ENCODE data around the gene KIAA1958.
"Not testable (repeated sequence)": the region's sequence is repeated elsewhere in the genome, so short reads cannot be mapped to it uniquely, and the experiment has no call there.

KIAA1958 gene

GRCh38 chr9:112489876-112490666 is 3.4 kb downstream of the KIAA1958 start:
- no peak for DNase-seq (ENCODE audit: low spot score)

- no peak for DNase-seq (ENCODE audit: low spot score)
Measured at GRCh38 chr9:112493393-112494137, 6.9 kb downstream of the KIAA1958 start.

GRCh38 chr9:112494153-112494552 is 7.5 kb downstream of the KIAA1958 start:
- no peak for DNase-seq (ENCODE audit: low spot score)

- DNase-seq (ENCODE audit: low spot score): no peak
Measured at GRCh38 chr9:112495614-112496013, 9.0 kb downstream of the KIAA1958 start.

- no peak for DNase-seq (ENCODE audit: low spot score)
Measured at GRCh38 chr9:112496074-112496722, 9.6 kb downstream of the KIAA1958 start.

GRCh38 chr9:112500842-112501241 is 14.2 kb downstream of the KIAA1958 start:
- no peak for DNase-seq (ENCODE audit: low spot score)

GRCh38 chr9:112501287-112501686 is 14.7 kb downstream of the KIAA1958 start:
- no peak for DNase-seq (ENCODE audit: low spot score)

GRCh38 chr9:112502175-112502946 is 15.7 kb downstream of the KIAA1958 start:
- no peak for DNase-seq (ENCODE audit: low spot score)

GRCh38 chr9:112503170-112503569 is 16.5 kb downstream of the KIAA1958 start:
- no peak for DNase-seq (ENCODE audit: low spot score)

GRCh38 chr9:112505086-112505485 is 18.5 kb downstream of the KIAA1958 start:
- DNase-seq (ENCODE audit: low spot score): no peak

- DNase-seq (ENCODE audit: low spot score): no peak
Measured at GRCh38 chr9:112505607-112506006, 19.0 kb downstream of the KIAA1958 start.

- DNase-seq (ENCODE audit: low spot score): no peak
Measured at GRCh38 chr9:112506571-112506970, 19.9 kb downstream of the KIAA1958 start.

- DNase-seq (ENCODE audit: low spot score): no peak
Measured at GRCh38 chr9:112507001-112507680, 20.5 kb downstream of the KIAA1958 start.

GRCh38 chr9:112508377-112508776 is 21.8 kb downstream of the KIAA1958 start:
- no peak for DNase-seq (ENCODE audit: low spot score)

- not testable (repeated sequence) for DNase-seq (ENCODE audit: low spot score)
Measured at GRCh38 chr9:112512377-112512776, 25.8 kb downstream of the KIAA1958 start.

- no peak for DNase-seq (ENCODE audit: low spot score)
Measured at GRCh38 chr9:112516769-112517168, 30.1 kb downstream of the KIAA1958 start.

GRCh38 chr9:112520069-112520468 is 33.4 kb downstream of the KIAA1958 start:
- no peak for DNase-seq (ENCODE audit: low spot score)

- DNase-seq (ENCODE audit: low spot score): no peak
Measured at GRCh38 chr9:112520656-112521055, 34.0 kb downstream of the KIAA1958 start.

- no peak for DNase-seq (ENCODE audit: low spot score)
Measured at GRCh38 chr9:112526973-112527372, 40.3 kb downstream of the KIAA1958 start.

GRCh38 chr9:112527959-112528358 is 41.3 kb downstream of the KIAA1958 start:
- no peak for DNase-seq (ENCODE audit: low spot score)

GRCh38 chr9:112529316-112529715 is 42.7 kb downstream of the KIAA1958 start:
- no peak for DNase-seq (ENCODE audit: low spot score)

Data from D341Med (cell line).